Lower leg skin (tissue), 3 donors: Measurements from ENCODE around the gene QPRT.

Source experiments
- POLR2A ChIP-seq, 2 donors: fragments of 450-650 bp; IDR thresholded peaks; one replicate each; pipeline ENCODE4 v1.6.1; 2016 to 2017; ENCODE audit warnings: antibody characterized with exemption in 2 of 2, mild to moderate bottlenecking in 1 of 2, moderate library complexity in 1 of 2
- TF ChIP-seq, protein P1 (sequence below), 3 donors: fragments of 450-650 bp; IDR thresholded peaks; one replicate each; pipeline ENCODE4 v1.5.1; 2016; ENCODE audit warnings: antibody characterized with exemption in 3 of 3, mild to moderate bottlenecking in 3 of 3, moderate library complexity in 2 of 3

DNA sequence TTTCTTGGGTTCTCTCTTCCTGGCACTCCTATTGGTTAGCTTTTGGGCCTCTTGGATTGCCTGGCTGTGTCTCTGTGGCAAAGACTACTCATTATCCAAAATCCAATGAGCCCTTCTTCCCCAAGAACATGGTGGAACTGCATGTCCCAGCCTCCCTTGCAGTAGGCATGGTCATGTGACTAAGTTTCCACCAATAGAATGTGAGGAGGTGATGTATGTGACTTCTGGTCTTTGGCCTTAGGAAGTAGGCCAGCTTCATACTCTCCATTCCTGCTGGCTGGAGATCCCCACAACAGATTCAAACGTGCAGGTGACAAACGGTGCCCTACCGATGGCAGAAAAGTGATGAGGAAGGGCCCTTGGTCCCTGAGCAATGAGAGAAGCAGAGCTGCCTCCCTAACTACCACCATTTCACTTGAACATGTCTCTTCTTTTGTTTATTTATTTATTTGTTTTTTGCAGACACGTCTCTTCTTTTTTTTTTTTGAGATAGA lies 33.2 kb upstream of the QPRT start:
- TF ChIP-seq, protein P1, sequence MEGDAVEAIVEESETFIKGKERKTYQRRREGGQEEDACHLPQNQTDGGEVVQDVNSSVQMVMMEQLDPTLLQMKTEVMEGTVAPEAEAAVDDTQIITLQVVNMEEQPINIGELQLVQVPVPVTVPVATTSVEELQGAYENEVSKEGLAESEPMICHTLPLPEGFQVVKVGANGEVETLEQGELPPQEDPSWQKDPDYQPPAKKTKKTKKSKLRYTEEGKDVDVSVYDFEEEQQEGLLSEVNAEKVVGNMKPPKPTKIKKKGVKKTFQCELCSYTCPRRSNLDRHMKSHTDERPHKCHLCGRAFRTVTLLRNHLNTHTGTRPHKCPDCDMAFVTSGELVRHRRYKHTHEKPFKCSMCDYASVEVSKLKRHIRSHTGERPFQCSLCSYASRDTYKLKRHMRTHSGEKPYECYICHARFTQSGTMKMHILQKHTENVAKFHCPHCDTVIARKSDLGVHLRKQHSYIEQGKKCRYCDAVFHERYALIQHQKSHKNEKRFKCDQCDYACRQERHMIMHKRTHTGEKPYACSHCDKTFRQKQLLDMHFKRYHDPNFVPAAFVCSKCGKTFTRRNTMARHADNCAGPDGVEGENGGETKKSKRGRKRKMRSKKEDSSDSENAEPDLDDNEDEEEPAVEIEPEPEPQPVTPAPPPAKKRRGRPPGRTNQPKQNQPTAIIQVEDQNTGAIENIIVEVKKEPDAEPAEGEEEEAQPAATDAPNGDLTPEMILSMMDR (IDR thresholded peaks at IDR 0.05): no peak
- no peak for TF ChIP-seq POLR2A (IDR thresholded peaks at IDR 0.05)
